ENCODE measurements around the gene CYP3A5.
"Not testable (repeated sequence)": the region's sequence is repeated elsewhere in the genome, so short reads cannot be mapped to it uniquely, and the experiment has no call there.

CYP3A5 gene

DNA sequence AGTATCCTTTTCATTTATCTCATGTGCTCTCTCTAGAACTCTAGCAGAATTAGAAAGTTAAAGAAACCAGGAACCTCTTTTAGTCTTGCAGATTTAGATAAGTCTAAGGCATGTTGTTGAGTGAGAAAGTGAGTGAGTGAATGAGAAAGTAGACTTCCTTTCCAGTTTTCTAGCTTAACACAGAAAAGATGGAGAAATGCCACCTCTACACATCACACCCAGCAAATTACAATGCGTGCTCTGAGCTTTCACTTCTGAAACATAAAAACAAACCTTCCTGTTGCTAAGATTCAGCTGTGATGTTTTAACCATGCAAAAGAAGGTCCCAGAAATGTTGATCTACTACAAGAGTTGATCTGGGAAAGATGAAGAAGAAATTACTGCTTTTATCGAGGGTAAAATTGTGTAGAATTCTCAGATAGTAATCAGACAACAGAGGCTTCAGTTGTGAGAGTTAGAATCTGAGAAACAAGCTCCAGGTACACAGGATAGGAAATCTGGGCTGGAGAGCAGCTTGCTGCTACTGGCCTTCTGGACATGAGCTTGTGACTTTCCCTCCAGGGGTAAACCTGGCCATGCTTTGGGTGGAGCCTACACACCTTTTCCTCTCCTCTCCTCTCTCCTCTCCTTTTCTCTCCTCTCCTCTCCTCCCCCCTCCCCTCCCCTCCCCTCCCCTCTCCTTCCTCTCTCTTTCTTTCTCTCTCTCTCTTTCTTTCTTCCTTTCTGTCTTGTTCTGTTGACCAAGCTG is 4.6 kb downstream of the CYP3A5 start:
- DNase-seq (ENCODE audit: low spot score): no peak
- TF ChIP-seq, protein P1, sequence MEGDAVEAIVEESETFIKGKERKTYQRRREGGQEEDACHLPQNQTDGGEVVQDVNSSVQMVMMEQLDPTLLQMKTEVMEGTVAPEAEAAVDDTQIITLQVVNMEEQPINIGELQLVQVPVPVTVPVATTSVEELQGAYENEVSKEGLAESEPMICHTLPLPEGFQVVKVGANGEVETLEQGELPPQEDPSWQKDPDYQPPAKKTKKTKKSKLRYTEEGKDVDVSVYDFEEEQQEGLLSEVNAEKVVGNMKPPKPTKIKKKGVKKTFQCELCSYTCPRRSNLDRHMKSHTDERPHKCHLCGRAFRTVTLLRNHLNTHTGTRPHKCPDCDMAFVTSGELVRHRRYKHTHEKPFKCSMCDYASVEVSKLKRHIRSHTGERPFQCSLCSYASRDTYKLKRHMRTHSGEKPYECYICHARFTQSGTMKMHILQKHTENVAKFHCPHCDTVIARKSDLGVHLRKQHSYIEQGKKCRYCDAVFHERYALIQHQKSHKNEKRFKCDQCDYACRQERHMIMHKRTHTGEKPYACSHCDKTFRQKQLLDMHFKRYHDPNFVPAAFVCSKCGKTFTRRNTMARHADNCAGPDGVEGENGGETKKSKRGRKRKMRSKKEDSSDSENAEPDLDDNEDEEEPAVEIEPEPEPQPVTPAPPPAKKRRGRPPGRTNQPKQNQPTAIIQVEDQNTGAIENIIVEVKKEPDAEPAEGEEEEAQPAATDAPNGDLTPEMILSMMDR (IDR thresholded peaks at IDR 0.05; ENCODE audit: extremely low read depth, missing control alignments): no peak

DNA sequence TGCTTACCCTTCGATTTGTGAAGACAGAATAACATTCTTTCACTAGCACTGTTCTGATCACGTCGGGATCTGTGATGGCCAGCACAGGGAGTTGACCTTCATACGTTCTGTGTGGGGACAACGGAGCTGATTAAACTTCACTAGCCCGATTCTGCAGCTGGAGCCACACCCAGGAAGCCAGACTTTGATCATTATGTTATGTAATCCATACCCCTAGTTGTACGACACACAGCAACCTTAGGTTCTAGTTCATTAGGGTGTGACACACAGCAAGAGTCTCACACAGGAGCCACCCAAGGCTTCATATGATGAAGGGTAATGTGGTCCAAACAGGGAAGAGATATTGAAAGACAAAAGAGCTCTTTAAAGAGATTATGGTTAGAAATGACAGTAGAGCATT is 7.2 kb downstream of the CYP3A5 start:
- DNase-seq (ENCODE audit: low spot score): no peak
- TF ChIP-seq, protein P1 (IDR thresholded peaks at IDR 0.05; ENCODE audit: extremely low read depth, missing control alignments): no peak

DNA sequence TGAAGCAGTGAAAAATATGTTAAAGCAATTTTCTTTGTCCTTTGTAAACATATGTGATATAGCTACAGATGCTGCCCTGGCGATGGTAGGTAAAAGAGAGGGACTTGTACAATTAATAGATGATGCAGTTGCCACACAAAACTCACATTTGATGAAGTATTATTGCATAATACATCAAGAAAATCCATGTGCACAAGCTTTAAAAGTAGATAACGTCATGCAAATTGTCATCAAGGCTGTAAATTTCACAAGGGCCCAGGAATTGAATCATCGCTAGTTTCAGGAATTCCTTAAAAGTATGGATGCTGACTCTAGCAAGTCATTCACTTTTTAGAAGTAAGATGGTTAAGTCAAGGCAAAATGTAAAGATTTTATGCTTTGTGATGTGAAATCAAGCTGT is 10.0 kb downstream of the CYP3A5 start:
- DNase-seq (ENCODE audit: low spot score): no peak
- TF ChIP-seq, protein P1 (IDR thresholded peaks at IDR 0.05; ENCODE audit: extremely low read depth, missing control alignments): no peak

DNA sequence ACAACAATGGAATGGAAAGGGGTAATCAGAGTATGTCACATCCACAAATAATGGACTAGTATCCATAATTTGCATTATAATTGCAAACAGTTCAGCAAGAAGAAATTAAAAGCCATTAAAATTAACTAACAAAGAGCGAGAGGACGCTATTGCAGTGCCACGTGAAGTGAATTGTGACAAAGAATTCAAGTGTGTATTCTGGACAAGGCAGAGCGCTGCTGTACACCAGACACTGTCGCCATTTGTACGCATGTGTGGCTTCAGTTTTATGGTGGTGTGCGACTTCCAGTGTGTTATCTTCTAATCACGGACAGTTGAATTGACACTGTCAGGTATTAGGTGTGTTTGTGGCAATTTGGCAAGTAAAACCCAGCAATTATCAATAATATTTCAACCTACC is 11.3 kb downstream of the CYP3A5 start:
- TF ChIP-seq, protein P1 (IDR thresholded peaks at IDR 0.05; ENCODE audit: extremely low read depth, missing control alignments): no peak
- DNase-seq (ENCODE audit: low spot score): no peak

DNA sequence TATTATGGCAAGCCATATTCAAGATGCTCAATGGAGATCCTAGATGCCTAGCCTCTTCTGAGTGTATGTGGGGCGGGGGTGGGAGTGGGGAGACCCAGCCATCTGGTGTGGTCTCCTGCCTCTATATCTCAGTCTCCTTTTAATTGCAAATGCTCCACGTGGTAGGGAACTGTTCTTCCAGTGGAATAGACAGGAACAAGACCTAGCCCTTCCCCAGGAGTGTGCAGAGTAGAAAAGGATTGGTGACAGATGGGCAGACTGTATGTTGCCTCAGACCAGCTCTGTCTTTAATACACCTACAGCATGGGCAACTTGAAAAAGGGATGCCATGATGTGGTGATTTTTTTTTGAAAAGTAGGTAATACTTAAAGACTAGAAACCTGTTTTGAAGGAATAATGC is 12.6 kb downstream of the CYP3A5 start:
- DNase-seq (ENCODE audit: low spot score): no peak
- TF ChIP-seq, protein P1 (IDR thresholded peaks at IDR 0.05; ENCODE audit: extremely low read depth, missing control alignments): no peak

DNA sequence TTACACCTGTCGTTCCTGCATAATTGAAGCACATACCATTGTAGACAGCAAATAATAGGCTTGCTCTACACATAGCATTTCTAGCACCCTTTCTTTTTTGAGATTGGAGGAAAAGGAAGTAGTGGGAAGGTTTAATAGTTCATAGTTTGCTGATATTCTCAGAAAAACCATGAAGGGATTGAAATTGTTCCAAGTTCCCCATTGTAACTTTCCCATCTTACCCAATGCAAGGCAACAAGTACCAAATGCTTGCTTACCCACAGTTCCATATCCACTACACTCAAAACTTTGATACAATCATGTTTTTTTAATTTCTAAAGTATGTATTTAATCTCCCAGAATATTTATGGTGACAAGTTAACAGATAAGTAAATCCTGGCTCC is 13.8 kb downstream of the CYP3A5 start:
- no peak for DNase-seq (ENCODE audit: low spot score)
- TF ChIP-seq, protein P1 (IDR thresholded peaks at IDR 0.05; ENCODE audit: extremely low read depth, missing control alignments): no peak

DNA sequence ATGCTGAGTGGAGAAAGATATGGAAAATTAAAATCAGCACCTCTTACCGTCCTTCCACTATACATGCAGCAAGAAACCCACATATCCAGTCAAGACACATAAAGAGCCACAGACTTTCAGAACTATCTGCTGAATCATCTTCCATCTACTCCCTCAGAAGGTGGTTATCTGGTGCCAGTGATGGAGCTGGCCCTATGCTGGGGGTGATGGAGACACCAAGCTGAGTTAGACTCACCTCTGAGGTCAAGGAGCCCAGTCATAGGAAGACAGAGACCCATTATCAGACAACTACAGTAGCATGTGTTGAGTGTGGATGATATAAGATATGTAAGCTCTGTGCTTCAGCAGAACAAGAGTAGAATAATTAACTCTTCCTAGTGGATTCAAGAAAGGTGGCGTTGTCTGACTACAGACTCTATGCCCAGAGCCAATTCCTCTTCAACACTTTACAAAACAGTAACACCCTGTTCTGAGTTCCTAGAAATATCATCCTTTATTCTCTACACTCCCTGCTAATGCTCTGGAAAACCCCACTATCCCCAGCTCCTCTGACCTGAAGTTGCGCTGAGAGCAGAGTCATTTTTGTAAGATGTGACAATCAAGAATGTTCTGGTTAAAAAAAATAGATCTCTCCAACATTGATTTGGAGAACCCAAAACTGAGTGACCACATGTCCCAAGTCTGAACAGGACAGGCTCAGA is 14.3 kb downstream of the CYP3A5 start:
- TF ChIP-seq, protein P1 (IDR thresholded peaks at IDR 0.05; ENCODE audit: extremely low read depth, missing control alignments): no peak

DNA sequence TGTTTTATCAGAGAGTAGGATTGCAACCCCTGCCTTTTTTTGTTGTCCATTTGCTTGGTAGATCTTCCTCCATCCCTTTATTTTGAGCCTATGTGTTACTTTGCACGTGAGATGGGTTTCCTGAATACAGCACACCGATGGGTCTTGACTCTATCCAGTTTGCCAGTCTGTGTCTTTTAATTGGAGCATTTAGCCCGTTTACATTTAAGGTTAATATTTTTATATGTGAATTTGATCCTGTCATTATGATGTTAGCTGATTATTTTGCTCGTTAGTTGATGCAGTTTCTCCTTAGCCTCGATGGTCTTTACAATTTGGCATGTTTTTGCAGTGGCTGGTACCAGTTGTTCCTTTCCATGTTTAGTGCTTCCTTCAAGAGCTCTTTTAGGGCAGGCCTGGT is 21.9 kb downstream of the CYP3A5 start:
- DNase-seq (ENCODE audit: low spot score): not testable (repeated sequence)

More for the DNA sequence above, 14.3 kb downstream of the CYP3A5 start:
- no peak for DNase-seq (ENCODE audit: low spot score)

DNA sequence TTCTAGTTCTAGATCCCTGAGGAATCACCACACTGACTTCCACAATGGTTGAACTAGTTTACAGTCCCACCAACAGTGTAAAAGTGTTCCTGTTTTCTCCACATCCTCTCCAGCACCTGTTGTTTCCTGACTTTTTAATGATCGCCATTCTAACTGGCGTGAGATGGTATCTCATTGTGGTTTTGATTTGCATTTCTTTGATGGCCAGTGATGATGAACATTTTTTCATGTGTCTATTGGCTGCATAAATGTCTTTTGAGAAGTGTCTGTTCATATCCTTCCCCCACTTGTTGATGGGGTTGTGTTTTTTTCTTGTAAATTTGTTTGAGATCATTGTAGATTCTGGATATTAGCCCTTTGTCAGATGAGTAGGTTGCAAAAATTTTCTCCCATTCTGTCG is 25.2 kb downstream of the CYP3A5 start:
- not testable (repeated sequence) for DNase-seq (ENCODE audit: low spot score)
